SK-N-SH (cell line): Measurements from ENCODE around the gene FBXL2. TPM values are rescaled to one million over a fixed set of nuclear protein-coding genes. Genes with fewer than 3 reads are reported as not detected.

Source experiments
- CTCF ChIA-PET: fragments of 300-600, 350-600 bp; formaldehyde crosslinking; extraction: SDS; loops from one replicate; lab custom pipeline; 2021; lab: Yijun Ruan, JAX
- POLR2A ChIA-PET: fragments of 350-600 bp; sonication (Branson Sonifier 250); formaldehyde crosslinking; extraction: SDS; loops from one replicate; lab custom pipeline; 2020; ENCODE audit warnings: antibody characterized with exemption, inconsistent platforms; lab: Yijun Ruan, JAX
- DNase-seq: peaks from one replicate; pipeline ENCODE4 v3.0.0; 2012
- H2AFZ ChIP-seq: fragments of 200-600 bp; sonication (generic); 2 replicates; pipeline ENCODE4 v1.8.1; 2016; ENCODE audit warnings: antibody characterized with exemption, mild to moderate bottlenecking, low read depth
- H3F3A ChIP-seq: fragments of 200-600 bp; sonication (generic); replicated peaks from 2 replicates; pipeline ENCODE3; 2016; ENCODE audit warnings: antibody characterized with exemption, mild to moderate bottlenecking; ENCODE audit not compliant: insufficient read depth
- H3K27ac ChIP-seq, 2 experiments: fragments of 200-500 bp in 1 of 2; fragments of 200-600 bp in 1 of 2; sonication (Bioruptor generic) in 1 of 2; sonication (generic), shearing (Covaris generic) in 1 of 2; 2 replicates each; pipeline versions ENCODE4 v1.5.1 to v1.6.1; 2014 to 2016; ENCODE audit warnings: low read depth in 2 of 2, inconsistent platforms in 1 of 2, low read length in 1 of 2, mild to moderate bottlenecking in 1 of 2, mixed read lengths in 1 of 2
- H3K27me3 ChIP-seq: fragments of 200-600 bp; sonication (generic), shearing (Covaris generic); 2 replicates; pipeline ENCODE4 v1.6.1; 2016; ENCODE audit warnings: mixed run types; ENCODE audit not compliant: insufficient read depth
- H3K36me3 ChIP-seq, 2 experiments: fragments of 200-500 bp in 1 of 2; fragments of 200-600 bp in 1 of 2; sonication (Bioruptor generic) in 1 of 2; sonication (generic) in 1 of 2; replicated peaks in 1 of 2; 2 replicates each; pipeline versions ENCODE3 to v1.5.1; 2014 to 2016; ENCODE audit warnings: low read length in 1 of 2, mild to moderate bottlenecking in 1 of 2; ENCODE audit not compliant: insufficient read depth in 2 of 2, control insufficient read depth in 1 of 2
- H3K4me1 ChIP-seq, 2 experiments: fragments of 200-500 bp in 1 of 2; fragments of 200-600 bp in 1 of 2; sonication (Bioruptor generic) in 1 of 2; sonication (generic), shearing (Covaris generic) in 1 of 2; 2 replicates each; pipeline versions ENCODE4 v1.5.1 to v1.6.1; 2014 to 2016; ENCODE audit warnings: low read depth in 1 of 2, low read length in 1 of 2, mixed run types in 1 of 2; ENCODE audit not compliant: insufficient read depth in 2 of 2, control insufficient read depth in 1 of 2
- H3K4me2 ChIP-seq: fragments of 200-600 bp; sonication (generic), shearing (Covaris generic); 2 replicates; pipeline ENCODE4 v1.6.1; 2017; ENCODE audit warnings: mixed run types
- H3K4me3 ChIP-seq, 2 experiments: fragments of 200-500 bp in 1 of 2; fragments of 200-600 bp in 1 of 2; sonication (Bioruptor generic) in 1 of 2; sonication (generic), shearing (Covaris generic) in 1 of 2; 2 replicates each; pipeline versions ENCODE4 v1.5.1 to v1.8.1; 2014 to 2016; ENCODE audit warnings: low read depth in 2 of 2, inconsistent platforms in 1 of 2, low read length in 1 of 2, mild to moderate bottlenecking in 1 of 2, mixed read lengths in 1 of 2, moderate library complexity in 1 of 2
- H3K79me2 ChIP-seq: fragments of 200-600 bp; sonication (generic); 2 replicates; pipeline ENCODE4 v1.8.1; 2017; ENCODE audit warnings: mild to moderate bottlenecking; ENCODE audit not compliant: insufficient read depth
- H3K9ac ChIP-seq: fragments of 200-600 bp; sonication (generic); 2 replicates; pipeline ENCODE4 v1.6.1; 2017; ENCODE audit warnings: mixed run types
- H3K9me2 ChIP-seq: fragments of 200-600 bp; sonication (generic); 2 replicates; pipeline ENCODE4 v1.6.1; 2017; ENCODE audit warnings: mixed run types
- H3K9me3 ChIP-seq: fragments of 200-600 bp; sonication (generic); 2 replicates; pipeline ENCODE4 v1.6.1; 2017; ENCODE audit warnings: mixed run types, mild to moderate bottlenecking, moderate library complexity
- H4K20me1 ChIP-seq: fragments of 200-600 bp; sonication (generic); 2 replicates; pipeline ENCODE4 v1.6.1; 2017; ENCODE audit warnings: mild to moderate bottlenecking, mixed run types; ENCODE audit not compliant: insufficient read depth
- ELF1 ChIP-seq: IDR thresholded peaks from 2 replicates; pipeline ENCODE4 v1.4.0; 2012
- EP300 ChIP-seq, 2 experiments: IDR thresholded peaks; 2 replicates each; pipeline versions ENCODE4 v1.4.0 to v1.6.1; 2012; ENCODE audit warnings: borderline replicate concordance in 1 of 2, low read depth in 1 of 2, low read length in 1 of 2
- EZH2phosphoT487 ChIP-seq: fragments of 200-600 bp; sonication (generic); IDR thresholded peaks from 2 replicates; pipeline ENCODE4 v1.6.1; 2017; ENCODE audit warnings: low read depth, mixed run types, mild to moderate bottlenecking, antibody characterized with exemption, moderate library complexity, borderline replicate concordance
- FOSL2 ChIP-seq: IDR thresholded peaks from 2 replicates; pipeline ENCODE4 v1.4.0; 2012; ENCODE audit warnings: low read depth, mild to moderate bottlenecking, moderate library complexity, borderline replicate concordance
- FOXJ3 ChIP-seq: sonication (generic); formaldehyde crosslinking; IDR thresholded peaks from 2 replicates; pipeline ENCODE4 v1.5.1; 2020; ENCODE audit warnings: mild to moderate bottlenecking, missing genetic modification reagents
- GABPA ChIP-seq: IDR thresholded peaks from 2 replicates; pipeline ENCODE4 v1.4.0; 2012; ENCODE audit warnings: low read depth, mild to moderate bottlenecking
- JUND ChIP-seq: IDR thresholded peaks from 2 replicates; pipeline ENCODE4 v1.4.0; 2012
- MXI1 ChIP-seq: IDR thresholded peaks from 2 replicates; pipeline ENCODE4 v1.6.1; 2012; ENCODE audit warnings: mild to moderate bottlenecking, low read depth, low read length, improper control_type of control experiment
- POLR2AphosphoS5 ChIP-seq: IDR thresholded peaks from 2 replicates; pipeline ENCODE4 v1.6.1; 2012; ENCODE audit warnings: low read depth, low read length
- RAD21 ChIP-seq: IDR thresholded peaks from 2 replicates; pipeline ENCODE4 v1.6.1; 2012; ENCODE audit warnings: mild to moderate bottlenecking, low read length
- RFX5 ChIP-seq: IDR thresholded peaks from 2 replicates; pipeline ENCODE4 v1.6.1; 2012; ENCODE audit warnings: mild to moderate bottlenecking, improper control_type of control experiment, low read length
- RXRA ChIP-seq: IDR thresholded peaks from 2 replicates; pipeline ENCODE4 v1.4.0; 2012; ENCODE audit warnings: low read depth, mild to moderate bottlenecking, borderline replicate concordance
- SMC3 ChIP-seq: IDR thresholded peaks from 2 replicates; pipeline ENCODE4 v1.6.1; 2012; ENCODE audit warnings: low read depth, low read length, improper control_type of control experiment
- TEAD4 ChIP-seq: IDR thresholded peaks from 2 replicates; pipeline ENCODE4 v1.4.0; 2012; ENCODE audit warnings: mild to moderate bottlenecking, borderline replicate concordance; ENCODE audit not compliant: insufficient read depth
- YY1 ChIP-seq: IDR thresholded peaks from 2 replicates; pipeline ENCODE4 v1.4.0; 2012; ENCODE audit warnings: low read depth, mild to moderate bottlenecking
- WGBS: methylation state at CpG from one replicate; pipeline ENCODE4 v1.1.6; 2017; ENCODE audit warnings: low lambda C conversion rate; 5-methylcytosine and 5-hydroxymethylcytosine counted together
- polyA plus RNA-seq, 3 experiments: library from polyadenylated mRNA; depleted of rRNA; stranded (reverse); fragments of >200 nt; gene quantifications; 2 replicates each; pipeline ENCODE4 v1.2.3, GENCODE V29; 2012
- TF ChIP-seq, protein P1 (sequence below): fragments of 150-350 bp; IDR thresholded peaks from 2 replicates; pipeline ENCODE4 v1.6.1; 2016; ENCODE audit warnings: mild to moderate bottlenecking, low read depth, low read length
- TF ChIP-seq, protein P2 (sequence below): fragments of 150-350 bp; IDR thresholded peaks from 2 replicates; pipeline ENCODE4 v1.6.1; 2017; ENCODE audit warnings: antibody characterized with exemption, low read length, low read depth, borderline replicate concordance
- TF ChIP-seq, protein P3 (sequence below): fragments of 200-600 bp; sonication (generic); IDR thresholded peaks from 2 replicates; pipeline ENCODE4 v1.6.1; 2017; ENCODE audit warnings: antibody characterized with exemption, mild to moderate bottlenecking, moderate library complexity
- TF ChIP-seq, protein P4 (sequence below): IDR thresholded peaks from 2 replicates; pipeline ENCODE4 v1.4.0; 2012; ENCODE audit warnings: low read depth, borderline replicate concordance
- TF ChIP-seq, protein P5 (sequence below): IDR thresholded peaks from 2 replicates; pipeline ENCODE4; 2012

FBXL2 gene
- polyA plus RNA-seq, 1 of the 3 experiments (the other 2 are of a cell fraction), result 13.7 TPM

DNA sequence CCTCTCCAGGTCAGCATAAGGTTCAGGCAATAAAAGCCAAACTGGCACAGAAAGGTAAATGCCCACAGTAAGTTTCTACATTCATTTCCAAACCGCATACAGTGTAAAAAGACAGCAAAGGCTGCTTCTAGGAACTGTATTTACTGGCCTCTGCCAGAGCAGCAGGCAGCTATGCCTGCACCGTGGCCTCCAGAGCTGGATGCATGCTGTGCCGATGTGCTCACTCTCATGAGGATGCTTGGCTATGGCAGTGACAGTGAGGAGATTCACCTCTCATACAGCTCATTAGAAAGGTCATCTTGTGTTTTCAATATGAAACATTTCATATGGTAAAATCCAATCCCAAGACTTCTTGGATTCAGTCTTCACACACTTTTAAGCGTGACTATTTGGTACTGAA lies 112.7 kb downstream of the FBXL2 start:
- H3K9me2 ChIP-seq, result no peaks in the 10 kb centered on the region
- H2AFZ ChIP-seq, result no peak overlapping the region
- no peaks in the 10 kb centered on the region for H3K27me3 ChIP-seq
- DNase-seq, result no peak
- H3K9me3 ChIP-seq, result no peaks in the 10 kb centered on the region
- ChIA-PET CTCF (interaction anchor here (1.2 to 3.1 kb wide), 3 partner anchors 17 to 318 kb away, joined by 3 to 11 read pairs (median 8); no protein-coding TSS in a partner anchor), POLR2A (no interaction called here)
- no peak overlapping the region for H3K27ac ChIP-seq
- H3K4me2 ChIP-seq, result no peak overlapping the region
- H4K20me1 ChIP-seq, result no peaks in the 10 kb centered on the region
- no peak overlapping the region for H3K9ac ChIP-seq
- H3K4me1 ChIP-seq, result peaks cover 11 to 48% of the 10 kb centered on the region in 2 experiments
- no peak overlapping the region for H3K4me3 ChIP-seq
- H3F3A ChIP-seq, result peaks cover 51% of the 10 kb centered on the region
- H3K36me3 ChIP-seq, result peaks cover 74 to 85% of the 10 kb centered on the region in 2 experiments
- TF ChIP-seq YY1, result no peak
- TF ChIP-seq, protein P1, sequence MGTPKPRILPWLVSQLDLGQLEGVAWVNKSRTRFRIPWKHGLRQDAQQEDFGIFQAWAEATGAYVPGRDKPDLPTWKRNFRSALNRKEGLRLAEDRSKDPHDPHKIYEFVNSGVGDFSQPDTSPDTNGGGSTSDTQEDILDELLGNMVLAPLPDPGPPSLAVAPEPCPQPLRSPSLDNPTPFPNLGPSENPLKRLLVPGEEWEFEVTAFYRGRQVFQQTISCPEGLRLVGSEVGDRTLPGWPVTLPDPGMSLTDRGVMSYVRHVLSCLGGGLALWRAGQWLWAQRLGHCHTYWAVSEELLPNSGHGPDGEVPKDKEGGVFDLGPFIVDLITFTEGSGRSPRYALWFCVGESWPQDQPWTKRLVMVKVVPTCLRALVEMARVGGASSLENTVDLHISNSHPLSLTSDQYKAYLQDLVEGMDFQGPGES, result no peak
- TF ChIP-seq, protein P2, sequence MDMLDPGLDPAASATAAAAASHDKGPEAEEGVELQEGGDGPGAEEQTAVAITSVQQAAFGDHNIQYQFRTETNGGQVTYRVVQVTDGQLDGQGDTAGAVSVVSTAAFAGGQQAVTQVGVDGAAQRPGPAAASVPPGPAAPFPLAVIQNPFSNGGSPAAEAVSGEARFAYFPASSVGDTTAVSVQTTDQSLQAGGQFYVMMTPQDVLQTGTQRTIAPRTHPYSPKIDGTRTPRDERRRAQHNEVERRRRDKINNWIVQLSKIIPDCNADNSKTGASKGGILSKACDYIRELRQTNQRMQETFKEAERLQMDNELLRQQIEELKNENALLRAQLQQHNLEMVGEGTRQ, result no peak
- TF ChIP-seq RAD21, result no peak
- TF ChIP-seq, protein P3, sequence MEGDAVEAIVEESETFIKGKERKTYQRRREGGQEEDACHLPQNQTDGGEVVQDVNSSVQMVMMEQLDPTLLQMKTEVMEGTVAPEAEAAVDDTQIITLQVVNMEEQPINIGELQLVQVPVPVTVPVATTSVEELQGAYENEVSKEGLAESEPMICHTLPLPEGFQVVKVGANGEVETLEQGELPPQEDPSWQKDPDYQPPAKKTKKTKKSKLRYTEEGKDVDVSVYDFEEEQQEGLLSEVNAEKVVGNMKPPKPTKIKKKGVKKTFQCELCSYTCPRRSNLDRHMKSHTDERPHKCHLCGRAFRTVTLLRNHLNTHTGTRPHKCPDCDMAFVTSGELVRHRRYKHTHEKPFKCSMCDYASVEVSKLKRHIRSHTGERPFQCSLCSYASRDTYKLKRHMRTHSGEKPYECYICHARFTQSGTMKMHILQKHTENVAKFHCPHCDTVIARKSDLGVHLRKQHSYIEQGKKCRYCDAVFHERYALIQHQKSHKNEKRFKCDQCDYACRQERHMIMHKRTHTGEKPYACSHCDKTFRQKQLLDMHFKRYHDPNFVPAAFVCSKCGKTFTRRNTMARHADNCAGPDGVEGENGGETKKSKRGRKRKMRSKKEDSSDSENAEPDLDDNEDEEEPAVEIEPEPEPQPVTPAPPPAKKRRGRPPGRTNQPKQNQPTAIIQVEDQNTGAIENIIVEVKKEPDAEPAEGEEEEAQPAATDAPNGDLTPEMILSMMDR, result no peak
- TF ChIP-seq, protein P4, sequence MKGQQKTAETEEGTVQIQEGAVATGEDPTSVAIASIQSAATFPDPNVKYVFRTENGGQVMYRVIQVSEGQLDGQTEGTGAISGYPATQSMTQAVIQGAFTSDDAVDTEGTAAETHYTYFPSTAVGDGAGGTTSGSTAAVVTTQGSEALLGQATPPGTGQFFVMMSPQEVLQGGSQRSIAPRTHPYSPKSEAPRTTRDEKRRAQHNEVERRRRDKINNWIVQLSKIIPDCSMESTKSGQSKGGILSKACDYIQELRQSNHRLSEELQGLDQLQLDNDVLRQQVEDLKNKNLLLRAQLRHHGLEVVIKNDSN, result no peak
- no peak for TF ChIP-seq MXI1
- TF ChIP-seq GABPA, result no peak
- no peak for TF ChIP-seq FOXJ3 (CRISPR knock-in tag)
- no peak for TF ChIP-seq TEAD4
- TF ChIP-seq, protein P5, sequence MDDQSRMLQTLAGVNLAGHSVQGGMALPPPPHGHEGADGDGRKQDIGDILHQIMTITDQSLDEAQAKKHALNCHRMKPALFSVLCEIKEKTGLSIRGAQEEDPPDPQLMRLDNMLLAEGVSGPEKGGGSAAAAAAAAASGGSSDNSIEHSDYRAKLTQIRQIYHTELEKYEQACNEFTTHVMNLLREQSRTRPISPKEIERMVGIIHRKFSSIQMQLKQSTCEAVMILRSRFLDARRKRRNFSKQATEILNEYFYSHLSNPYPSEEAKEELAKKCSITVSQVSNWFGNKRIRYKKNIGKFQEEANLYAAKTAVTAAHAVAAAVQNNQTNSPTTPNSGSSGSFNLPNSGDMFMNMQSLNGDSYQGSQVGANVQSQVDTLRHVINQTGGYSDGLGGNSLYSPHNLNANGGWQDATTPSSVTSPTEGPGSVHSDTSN, result no peak
- TF ChIP-seq FOSL2, result no peak
- no peak for TF ChIP-seq SMC3
- no peak for TF ChIP-seq ELF1
- no peak for TF ChIP-seq POLR2AphosphoS5
- no peak for TF ChIP-seq EZH2phosphoT487
- TF ChIP-seq EP300 (IDR thresholded peaks at IDR 0.05; ENCODE audit: borderline replicate concordance in 1 of 2, low read depth in 1 of 2, low read length in 1 of 2), result no peak
- TF ChIP-seq RFX5, result no peak
- TF ChIP-seq JUND, result no peak
- TF ChIP-seq RXRA, result no peak
- TF ChIP-seq, all 33 proteins: peak for 0
- H3K79me2 ChIP-seq, result peaks cover 35% of the 10 kb centered on the region
- 100% methylated on average over 4 of the region's 4 CpGs for WGBS
